ENCODE results near the gene ITGA8. TPM values are rescaled to one million over a fixed set of nuclear protein-coding genes. Genes with fewer than 3 reads are reported as not detected.

Gene ITGA8
- total RNA-seq, 1 experiment from 2014 or later = not detected

- no TSS peak for BruUV-seq (replicated peaks)
- no peak overlapping the region for H3K4me3 Mint-ChIP-seq (ENCODE audit: low read depth, unreplicated experiment)
- peaks cover 36% of the 10 kb centered on the region for H3K27me3 Mint-ChIP-seq (ENCODE audit: unreplicated experiment)
- DNase-seq = no peak
- intact Hi-C loops (cut with micrococcal nuclease; ENCODE audit: unreplicated experiment) = no loop called here
- no peaks in the 10 kb centered on the region for H3K9me3 Mint-ChIP-seq (ENCODE audit: low read depth, unreplicated experiment)
- H3K36me3 Mint-ChIP-seq (ENCODE audit: insufficient read depth, unreplicated experiment) = no peaks in the 10 kb centered on the region
- no peak for TF ChIP-seq CTCF (IDR thresholded peaks at IDR 0.05; ENCODE audit: unreplicated experiment)
- no peak overlapping the region for H3K27ac Mint-ChIP-seq (ENCODE audit: unreplicated experiment)
- CTCF ChIA-PET = no interaction called here
- no peaks in the 10 kb centered on the region for H3K4me1 Mint-ChIP-seq (ENCODE audit: low read depth, unreplicated experiment)
These were observed 233.3 kb downstream of the ITGA8 start for GRCh38 chr10:15486404-15486803.

GRCh38 chr10:15485684-15486316, 233.9 kb downstream of the ITGA8 start:
- no peak for TF ChIP-seq CTCF (IDR thresholded peaks at IDR 0.05; ENCODE audit: unreplicated experiment)
- no peak overlapping the region for H3K27ac Mint-ChIP-seq (ENCODE audit: unreplicated experiment)
- no peaks in the 10 kb centered on the region for H3K36me3 Mint-ChIP-seq (ENCODE audit: insufficient read depth, unreplicated experiment)
- no peak for DNase-seq
- H3K9me3 Mint-ChIP-seq (ENCODE audit: low read depth, unreplicated experiment) = no peaks in the 10 kb centered on the region
- intact Hi-C loops (cut with micrococcal nuclease; ENCODE audit: unreplicated experiment) = no loop called here
- peaks cover 31% of the 10 kb centered on the region for H3K27me3 Mint-ChIP-seq (ENCODE audit: unreplicated experiment)
- no peaks in the 10 kb centered on the region for H3K4me1 Mint-ChIP-seq (ENCODE audit: low read depth, unreplicated experiment)
- CTCF ChIA-PET = no interaction called here
- no peak overlapping the region for H3K4me3 Mint-ChIP-seq (ENCODE audit: low read depth, unreplicated experiment)
- no TSS peak for BruUV-seq (replicated peaks)

GRCh38 chr10:15485027-15485426, 234.7 kb downstream of the ITGA8 start:
- intact Hi-C loops (cut with micrococcal nuclease; ENCODE audit: unreplicated experiment) = no loop called here
- no TSS peak for BruUV-seq (replicated peaks)
- no peak overlapping the region for H3K4me3 Mint-ChIP-seq (ENCODE audit: low read depth, unreplicated experiment)
- H3K27ac Mint-ChIP-seq (ENCODE audit: unreplicated experiment) = no peak overlapping the region
- no peak for TF ChIP-seq CTCF (IDR thresholded peaks at IDR 0.05; ENCODE audit: unreplicated experiment)
- no peaks in the 10 kb centered on the region for H3K36me3 Mint-ChIP-seq (ENCODE audit: insufficient read depth, unreplicated experiment)
- DNase-seq = no peak
- peaks cover 31% of the 10 kb centered on the region for H3K27me3 Mint-ChIP-seq (ENCODE audit: unreplicated experiment)
- CTCF ChIA-PET = no interaction called here
- H3K4me1 Mint-ChIP-seq (ENCODE audit: low read depth, unreplicated experiment) = no peaks in the 10 kb centered on the region
- no peaks in the 10 kb centered on the region for H3K9me3 Mint-ChIP-seq (ENCODE audit: low read depth, unreplicated experiment)

- no peaks in the 10 kb centered on the region for H3K36me3 Mint-ChIP-seq (ENCODE audit: insufficient read depth, unreplicated experiment)
- intact Hi-C loops (cut with micrococcal nuclease; ENCODE audit: unreplicated experiment) = no loop called here
- CTCF ChIA-PET = no interaction called here
- H3K9me3 Mint-ChIP-seq (ENCODE audit: low read depth, unreplicated experiment) = no peaks in the 10 kb centered on the region
- no peaks in the 10 kb centered on the region for H3K4me1 Mint-ChIP-seq (ENCODE audit: low read depth, unreplicated experiment)
- BruUV-seq (replicated peaks) = no TSS peak
- peaks cover 25% of the 10 kb centered on the region for H3K27me3 Mint-ChIP-seq (ENCODE audit: unreplicated experiment)
- H3K27ac Mint-ChIP-seq (ENCODE audit: unreplicated experiment) = no peak overlapping the region
- TF ChIP-seq CTCF (IDR thresholded peaks at IDR 0.05; ENCODE audit: unreplicated experiment) = no peak
- H3K4me3 Mint-ChIP-seq (ENCODE audit: low read depth, unreplicated experiment) = no peak overlapping the region
- DNase-seq = no peak
These were observed 235.6 kb downstream of the ITGA8 start for GRCh38 chr10:15484128-15484527.
